Measurements from ENCODE around the gene TMED3.

The TMED3 gene

GRCh38 chr15:79364571-79365240 lies 53.8 kb downstream of the TMED3 start:
- H3K4me3 ChIP-seq (ENCODE audit: low read depth, low read length), result no peak overlapping the region
- peak; percentile 59 for TF ChIP-seq CTCF (conservative IDR thresholded peaks at IDR 0.05; ENCODE audit: low read depth, low read length)

GRCh38 chr15:79365765-79366164 lies 54.9 kb downstream of the TMED3 start:
- DNase-seq (ENCODE audit: low read depth), result no peak
- no peak overlapping the region for H3K4me3 ChIP-seq (ENCODE audit: low read depth, low read length)
- no peak for TF ChIP-seq CTCF (conservative IDR thresholded peaks at IDR 0.05; ENCODE audit: low read depth, low read length)

More at GRCh38 chr15:79364571-79365240, 53.8 kb downstream of the TMED3 start:
- peak; percentile 27 for DNase-seq (ENCODE audit: low read depth)

GRCh38 chr15:79366691-79367090 lies 55.8 kb downstream of the TMED3 start:
- DNase-seq (ENCODE audit: low read depth), result no peak
- H3K4me3 ChIP-seq (ENCODE audit: low read depth, low read length), result no peak overlapping the region
- TF ChIP-seq CTCF (conservative IDR thresholded peaks at IDR 0.05; ENCODE audit: low read depth, low read length), result no peak

DNA sequence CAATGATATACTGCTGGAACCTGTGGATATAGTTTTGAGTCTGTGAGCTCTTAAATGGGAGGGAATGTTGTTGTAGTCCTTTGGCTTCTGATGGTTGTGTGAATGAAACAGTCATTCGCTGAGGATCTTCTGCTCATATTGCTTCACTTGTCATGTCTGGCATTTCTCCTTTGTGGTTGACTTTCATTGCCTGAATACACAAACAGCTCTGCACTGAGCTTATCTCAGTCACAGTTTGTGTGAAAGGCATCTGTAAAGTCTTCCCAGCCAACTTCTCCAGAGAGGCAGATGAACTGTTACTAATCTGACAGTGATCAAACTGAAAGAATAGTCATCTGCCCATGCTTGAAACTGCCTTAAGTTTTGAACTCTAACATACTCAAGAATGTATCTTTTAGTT lies 59.8 kb downstream of the TMED3 start:
- peak; percentile 86 for DNase-seq (ENCODE audit: low read depth)
- no peak overlapping the region for H3K4me3 ChIP-seq (ENCODE audit: low read depth, low read length)
- no peak for TF ChIP-seq CTCF (conservative IDR thresholded peaks at IDR 0.05; ENCODE audit: low read depth, low read length)

DNA sequence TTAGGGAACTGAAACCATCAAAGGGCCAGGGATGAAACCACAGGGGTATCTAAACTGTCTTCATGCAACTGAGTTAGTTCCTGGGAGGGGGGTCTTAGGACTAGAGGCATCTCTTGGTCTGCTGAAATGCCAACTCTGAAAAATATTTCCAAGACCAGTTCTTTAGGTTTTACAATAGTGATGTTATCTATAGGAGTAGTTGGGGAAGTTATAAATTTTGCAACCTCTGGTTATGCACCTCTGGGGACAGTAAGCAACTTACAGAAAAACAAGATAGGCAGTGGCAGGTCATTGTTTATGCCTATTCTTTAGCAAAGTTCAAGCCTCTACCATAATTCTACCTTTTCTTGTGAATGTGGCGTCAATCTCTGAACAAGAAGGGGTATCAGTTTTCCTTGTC lies 60.7 kb downstream of the TMED3 start:
- no peak for DNase-seq (ENCODE audit: low read depth)
- H3K4me3 ChIP-seq (ENCODE audit: low read depth, low read length), result no peak overlapping the region
- no peak for TF ChIP-seq CTCF (conservative IDR thresholded peaks at IDR 0.05; ENCODE audit: low read depth, low read length)

DNA sequence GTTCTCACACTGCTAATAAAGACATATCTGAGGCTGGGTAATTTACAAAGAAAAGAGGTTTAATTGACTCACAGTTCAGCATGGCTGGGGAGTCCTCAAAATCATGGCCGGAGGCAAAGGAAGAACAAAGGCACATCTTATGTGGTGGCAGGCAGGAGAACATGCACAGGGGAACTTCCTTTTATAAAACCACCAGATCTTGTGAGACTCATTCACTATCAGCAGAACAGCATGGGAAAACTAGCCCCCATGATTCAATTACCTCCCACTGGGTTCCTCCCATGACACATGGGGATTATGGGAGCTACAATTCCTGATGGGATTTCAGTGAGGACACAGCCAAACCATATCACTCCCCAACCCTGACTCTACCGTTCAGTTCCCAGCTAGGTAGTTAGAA lies 61.5 kb downstream of the TMED3 start:
- no peak for TF ChIP-seq CTCF (conservative IDR thresholded peaks at IDR 0.05; ENCODE audit: low read depth, low read length)
- DNase-seq (ENCODE audit: low read depth), result no peak
- no peak overlapping the region for H3K4me3 ChIP-seq (ENCODE audit: low read depth, low read length)

Measured in choroid plexus epithelial cell (primary cell).